Activated naive CD8-positive, alpha-beta T cell treated with anti-CD3 and anti-CD28 coated beads for 36 hours (primary cell): Measurements from ENCODE around the gene ST6GAL1. TPM values are rescaled to one million over a fixed set of nuclear protein-coding genes. Genes with fewer than 3 reads are reported as not detected.
A peak's percentile ranks its signal among the peaks of the same experiment; 100 is the strongest.
"Not testable (repeated sequence)": the region's sequence is repeated elsewhere in the genome, so short reads cannot be mapped to it uniquely, and the experiment has no call there.

ENCODE experiments used
- DNase-seq: peaks from one replicate; pipeline ENCODE4 v3.0.0; 2021
- H3K27ac Mint-ChIP-seq: one replicate; pipeline ENCODE4 v1.8.0; 2022; ENCODE audit warnings: mild to moderate bottlenecking, moderate library complexity, mixed read lengths
- H3K27me3 Mint-ChIP-seq: one replicate; pipeline ENCODE4 v1.8.0; 2022; ENCODE audit warnings: mild to moderate bottlenecking, mixed read lengths
- H3K36me3 Mint-ChIP-seq: one replicate; pipeline ENCODE4 v1.8.0; 2021; ENCODE audit warnings: mild to moderate bottlenecking, mixed read lengths
- H3K4me1 Mint-ChIP-seq: one replicate; pipeline ENCODE4 v1.8.0; 2021; ENCODE audit warnings: mixed read lengths
- H3K4me3 Mint-ChIP-seq: one replicate; pipeline ENCODE4 v1.8.0; 2022; ENCODE audit warnings: mild to moderate bottlenecking, moderate library complexity, mixed read lengths
- H3K9me3 Mint-ChIP-seq: one replicate; pipeline ENCODE4 v1.8.0; 2022; ENCODE audit warnings: mixed read lengths
- total RNA-seq, 2 experiments: library from RNA; stranded (reverse); gene quantifications; one replicate each; pipeline ENCODE4 v1.2.3, GENCODE V29; 2021

The ST6GAL1 gene, protein sequence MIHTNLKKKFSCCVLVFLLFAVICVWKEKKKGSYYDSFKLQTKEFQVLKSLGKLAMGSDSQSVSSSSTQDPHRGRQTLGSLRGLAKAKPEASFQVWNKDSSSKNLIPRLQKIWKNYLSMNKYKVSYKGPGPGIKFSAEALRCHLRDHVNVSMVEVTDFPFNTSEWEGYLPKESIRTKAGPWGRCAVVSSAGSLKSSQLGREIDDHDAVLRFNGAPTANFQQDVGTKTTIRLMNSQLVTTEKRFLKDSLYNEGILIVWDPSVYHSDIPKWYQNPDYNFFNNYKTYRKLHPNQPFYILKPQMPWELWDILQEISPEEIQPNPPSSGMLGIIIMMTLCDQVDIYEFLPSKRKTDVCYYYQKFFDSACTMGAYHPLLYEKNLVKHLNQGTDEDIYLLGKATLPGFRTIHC
- total RNA-seq, result 10 to 100 TPM; 97.4 to 98.8 TPM

DNA sequence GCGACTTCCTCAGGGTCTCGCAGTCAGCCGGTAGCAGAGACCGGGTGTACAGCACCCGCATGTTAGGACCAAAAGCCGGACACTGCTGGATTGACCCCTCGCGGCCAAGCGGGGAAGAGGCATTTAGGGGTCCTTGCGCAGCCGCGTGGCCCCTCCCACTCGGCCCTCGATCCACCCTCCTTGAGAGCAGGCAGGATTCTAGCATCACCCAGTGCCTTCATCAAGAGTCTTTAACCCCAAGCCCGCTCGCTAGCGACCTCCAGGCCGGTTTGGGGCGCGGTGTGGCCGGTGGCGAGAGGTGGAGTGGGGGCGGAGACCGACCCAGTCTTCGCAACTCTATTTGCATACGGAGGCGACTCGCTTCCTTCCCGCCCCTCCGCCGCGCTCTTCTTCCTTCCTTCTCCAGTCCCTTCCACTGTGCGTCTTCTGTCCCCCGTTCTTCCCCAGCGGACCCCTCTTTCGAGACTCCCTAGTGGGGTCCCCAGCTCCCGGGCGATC lies at the start of gene ST6GAL1:
ST6GAL1 (plus strand) TSS at position 384 of the 498 bp plus-strand sequence. CDS start 112,178 bp downstream, outside the sequence.
- peak within 1 kb of the TSS; percentile 90 for H3K27ac Mint-ChIP-seq
- peaks cover 3% of the 10 kb centered on the region for H3K9me3 Mint-ChIP-seq
- H3K36me3 Mint-ChIP-seq, result peaks cover 20% of the 10 kb centered on the region
- no peaks in the 10 kb centered on the region for H3K27me3 Mint-ChIP-seq
- DNase-seq, result peak; percentile 72
- H3K4me3 Mint-ChIP-seq, result peak within 1 kb of the TSS; percentile 95
- peaks cover 22% of the 10 kb centered on the region for H3K4me1 Mint-ChIP-seq

DNA sequence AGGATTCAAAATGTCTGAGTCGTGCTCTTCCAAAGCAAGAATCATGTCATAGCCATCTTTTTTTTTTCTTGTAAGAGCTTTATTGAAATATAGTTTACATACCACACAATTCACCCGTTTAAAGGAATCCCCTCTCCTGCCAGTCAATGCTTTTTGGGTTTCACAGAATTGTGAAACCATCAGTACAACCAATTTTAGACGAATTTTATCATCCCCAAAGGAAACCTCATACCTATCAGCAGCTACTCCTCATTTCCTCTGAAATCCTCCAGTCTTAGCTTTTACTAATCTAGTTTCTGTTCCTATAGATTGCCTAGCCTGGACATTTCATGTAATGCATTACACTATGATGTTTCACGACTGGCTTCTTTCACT lies 48.2 kb upstream of the ST6GAL1 start:
- no peaks in the 10 kb centered on the region for H3K9me3 Mint-ChIP-seq
- H3K27me3 Mint-ChIP-seq, result no peaks in the 10 kb centered on the region
- no peaks in the 10 kb centered on the region for H3K36me3 Mint-ChIP-seq
- H3K4me1 Mint-ChIP-seq, result peaks cover 33% of the 10 kb centered on the region
- H3K4me3 Mint-ChIP-seq, result no peak overlapping the region
- no peak for DNase-seq
- H3K27ac Mint-ChIP-seq, result peak overlapping the region; percentile 73

DNA sequence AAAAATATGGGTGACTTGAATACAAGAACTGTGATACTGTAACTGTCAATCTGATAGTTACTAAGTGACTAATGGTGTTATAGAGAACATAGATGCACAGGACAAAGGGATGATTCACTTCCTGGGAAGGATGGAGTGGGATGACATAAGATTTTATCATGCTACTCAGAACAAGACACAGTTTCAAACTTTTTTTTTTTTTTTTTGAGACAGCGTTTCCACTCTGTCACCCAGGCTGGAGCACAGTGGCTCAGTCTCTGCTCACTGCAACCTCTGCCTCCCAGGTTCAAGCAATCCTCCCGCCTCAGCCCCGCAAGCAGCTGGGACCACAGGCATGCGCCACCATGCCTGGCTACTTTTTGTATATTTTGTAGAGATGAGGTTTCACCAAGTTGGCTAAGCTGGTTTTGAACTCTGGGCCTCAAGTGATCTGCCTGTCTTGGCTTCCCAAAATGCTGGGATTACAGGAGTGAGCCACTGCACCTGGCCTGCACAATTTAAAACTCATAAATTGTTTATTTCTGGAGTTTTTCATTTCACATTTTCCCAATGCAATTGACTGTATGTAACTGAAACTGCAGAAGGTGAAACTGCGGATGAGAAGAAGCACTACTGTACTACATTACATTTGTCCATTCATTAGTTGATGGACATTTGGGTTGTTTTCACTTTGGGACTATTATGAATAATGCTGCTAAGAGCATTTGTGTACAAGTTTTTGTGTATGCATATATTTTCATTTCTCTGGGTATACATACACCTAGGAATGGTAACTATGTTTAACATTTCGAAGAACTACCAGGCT lies 47.2 kb upstream of the ST6GAL1 start:
- Mint-ChIP-seq H3K36me3 (no peaks in the 10 kb centered on the region), H3K27ac (peak overlapping the region; percentile 71), H3K4me3 (peak overlapping the region; percentile 22), H3K27me3 (no peaks in the 10 kb centered on the region), H3K4me1 (peaks cover 33% of the 10 kb centered on the region), H3K9me3 (no peaks in the 10 kb centered on the region)
- DNase-seq, result peak; percentile 49

DNA sequence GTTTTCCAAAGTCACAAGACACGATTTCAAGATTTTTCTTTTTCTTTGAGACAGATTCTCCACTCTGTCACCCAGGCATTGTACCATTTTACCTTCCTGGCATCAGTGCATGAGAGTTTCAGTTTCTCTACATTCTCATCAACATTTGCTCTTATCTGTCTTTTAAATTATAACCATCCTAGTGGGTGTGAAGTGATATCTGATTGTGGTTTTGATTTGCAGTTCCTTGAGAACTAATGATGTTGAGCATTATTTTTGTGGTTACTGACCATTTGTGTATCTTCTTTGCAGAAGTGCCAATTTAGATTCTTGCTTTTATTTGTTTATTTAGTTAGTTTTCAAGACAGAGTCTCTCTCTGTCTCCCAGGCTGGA lies 46.7 kb upstream of the ST6GAL1 start:
- Mint-ChIP-seq H3K27me3 (no peaks in the 10 kb centered on the region), H3K4me1 (peaks cover 33% of the 10 kb centered on the region), H3K9me3 (no peaks in the 10 kb centered on the region), H3K27ac (peak overlapping the region; percentile 71), H3K4me3 (no peak overlapping the region), H3K36me3 (no peaks in the 10 kb centered on the region)
- DNase-seq, result no peak

- H3K4me3 Mint-ChIP-seq, H3K27me3 Mint-ChIP-seq, H3K9me3 Mint-ChIP-seq, H3K27ac Mint-ChIP-seq, H3K36me3 Mint-ChIP-seq, DNase-seq: not testable (repeated sequence)
- H3K4me1 Mint-ChIP-seq, result peaks cover 33% of the 10 kb centered on the region
These were observed 45.5 kb upstream of the ST6GAL1 start for GRCh38 chr3:186884868-186885267.

GRCh38 chr3:186886202-186886981 lies 43.9 kb upstream of the ST6GAL1 start:
- H3K4me3 Mint-ChIP-seq, result no peak overlapping the region
- no peak for DNase-seq
- H3K27ac Mint-ChIP-seq, result no peak overlapping the region
- no peaks in the 10 kb centered on the region for H3K9me3 Mint-ChIP-seq
- peaks cover 25% of the 10 kb centered on the region for H3K4me1 Mint-ChIP-seq
- H3K36me3 Mint-ChIP-seq, result no peaks in the 10 kb centered on the region
- no peaks in the 10 kb centered on the region for H3K27me3 Mint-ChIP-seq

GRCh38 chr3:186887507-186887938 lies 42.8 kb upstream of the ST6GAL1 start:
- H3K9me3 Mint-ChIP-seq, H3K27me3 Mint-ChIP-seq, DNase-seq, H3K36me3 Mint-ChIP-seq, H3K4me3 Mint-ChIP-seq, H3K27ac Mint-ChIP-seq: not testable (repeated sequence)
- peaks cover 17% of the 10 kb centered on the region for H3K4me1 Mint-ChIP-seq

- DNase-seq, result no peak
- no peak overlapping the region for H3K4me3 Mint-ChIP-seq
- no peaks in the 10 kb centered on the region for H3K9me3 Mint-ChIP-seq
- H3K36me3 Mint-ChIP-seq, result no peaks in the 10 kb centered on the region
- peaks cover 7% of the 10 kb centered on the region for H3K4me1 Mint-ChIP-seq
- no peak overlapping the region for H3K27ac Mint-ChIP-seq
- no peaks in the 10 kb centered on the region for H3K27me3 Mint-ChIP-seq
These were observed 41.8 kb upstream of the ST6GAL1 start for GRCh38 chr3:186888569-186888968.

DNA sequence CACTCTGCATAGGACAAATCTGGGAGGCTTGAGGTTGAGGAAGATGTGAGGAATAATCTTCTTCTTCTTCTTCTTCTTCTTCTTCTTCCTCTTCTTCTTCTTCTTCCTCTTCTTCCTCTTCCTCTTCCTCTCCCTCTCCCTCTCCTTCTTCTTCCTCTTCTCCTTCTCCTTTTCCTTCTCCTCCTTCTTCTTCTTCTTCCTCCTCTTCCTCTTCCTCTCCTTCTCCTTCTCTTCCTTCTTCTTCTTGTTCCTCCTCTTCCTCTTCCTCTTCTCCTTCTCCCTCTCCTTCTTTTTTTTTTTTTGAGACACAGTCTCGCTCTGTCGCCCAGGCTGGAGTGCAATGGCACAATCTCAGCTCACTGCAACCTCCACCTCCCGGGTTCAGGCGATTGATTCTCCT lies 40.6 kb upstream of the ST6GAL1 start:
- not testable (repeated sequence) for H3K4me1 Mint-ChIP-seq, H3K9me3 Mint-ChIP-seq, H3K36me3 Mint-ChIP-seq, H3K27ac Mint-ChIP-seq, H3K27me3 Mint-ChIP-seq, H3K4me3 Mint-ChIP-seq, DNase-seq

GRCh38 chr3:186890911-186891310 lies 39.4 kb upstream of the ST6GAL1 start:
- Mint-ChIP-seq H3K36me3 (no peaks in the 10 kb centered on the region), H3K9me3 (no peaks in the 10 kb centered on the region)

GRCh38 chr3:186893071-186893470 lies 37.3 kb upstream of the ST6GAL1 start:
- H3K4me3 Mint-ChIP-seq, H3K9me3 Mint-ChIP-seq, H3K27ac Mint-ChIP-seq, H3K36me3 Mint-ChIP-seq, DNase-seq, H3K27me3 Mint-ChIP-seq, H3K4me1 Mint-ChIP-seq: not testable (repeated sequence)

More at GRCh38 chr3:186890911-186891310, 39.4 kb upstream of the ST6GAL1 start:
- DNase-seq, result no peak
- H3K4me3 Mint-ChIP-seq, result no peak overlapping the region
- H3K4me1 Mint-ChIP-seq, result no peaks in the 10 kb centered on the region
- no peak overlapping the region for H3K27ac Mint-ChIP-seq
- no peaks in the 10 kb centered on the region for H3K27me3 Mint-ChIP-seq

- Mint-ChIP-seq H3K9me3 (no peaks in the 10 kb centered on the region), H3K4me1 (peaks cover 2% of the 10 kb centered on the region), H3K4me3 (no peak overlapping the region), H3K36me3 (no peaks in the 10 kb centered on the region), H3K27me3 (no peaks in the 10 kb centered on the region), H3K27ac (no peak overlapping the region)
- DNase-seq, result no peak
These were observed 34.9 kb upstream of the ST6GAL1 start for GRCh38 chr3:186895406-186895805.

DNA sequence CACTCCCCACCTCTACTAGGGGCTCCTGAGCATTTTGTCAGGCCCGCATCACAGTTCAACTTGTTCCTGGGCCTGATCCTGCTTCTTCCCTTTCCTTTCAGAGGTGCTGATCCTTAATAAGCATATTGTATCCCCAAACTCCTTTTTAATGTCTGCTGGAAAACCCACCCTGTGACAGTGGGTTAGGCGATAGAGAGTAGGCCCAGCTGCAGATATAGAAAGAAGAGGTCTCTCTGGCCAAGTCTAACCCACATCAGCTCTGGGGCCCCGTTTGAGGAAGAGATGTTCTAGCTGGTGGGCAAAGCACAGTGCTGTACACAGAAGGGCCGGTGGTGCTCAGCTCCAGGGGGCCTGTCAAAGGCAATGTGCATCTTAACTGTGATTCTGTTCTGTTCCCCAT lies 34.3 kb upstream of the ST6GAL1 start:
- no peak for DNase-seq
- H3K9me3 Mint-ChIP-seq, result no peaks in the 10 kb centered on the region
- H3K27me3 Mint-ChIP-seq, result no peaks in the 10 kb centered on the region
- no peak overlapping the region for H3K4me3 Mint-ChIP-seq
- peaks cover 6% of the 10 kb centered on the region for H3K4me1 Mint-ChIP-seq
- no peak overlapping the region for H3K27ac Mint-ChIP-seq
- no peaks in the 10 kb centered on the region for H3K36me3 Mint-ChIP-seq

- Mint-ChIP-seq H3K4me1 (peaks cover 11% of the 10 kb centered on the region), H3K4me3 (no peak overlapping the region), H3K36me3 (no peaks in the 10 kb centered on the region), H3K27ac (no peak overlapping the region), H3K9me3 (no peaks in the 10 kb centered on the region), H3K27me3 (no peaks in the 10 kb centered on the region)
- DNase-seq, result no peak
These were observed 33.5 kb upstream of the ST6GAL1 start for GRCh38 chr3:186896875-186897274.
